Activated CD4-positive, alpha-beta T cell treated with anti-CD3 and anti-CD28 coated beads, Interleukin-2, amount 10 ng/mL, durations not matched to agents 24 days and 14 days (primary cell): ENCODE results near the gene FAM117B. TPM values are rescaled to one million over a fixed set of nuclear protein-coding genes. Genes with fewer than 3 reads are reported as not detected.

ENCODE experiments used
- DNase-seq: peaks from one replicate; pipeline ENCODE4 v3.0.0; 2022
- H3K27ac Mint-ChIP-seq: one replicate; pipeline ENCODE4 v1.8.0; 2022; ENCODE audit warnings: mild to moderate bottlenecking, mixed read lengths
- H3K27me3 Mint-ChIP-seq: one replicate; pipeline ENCODE4 v1.8.0; 2022; ENCODE audit warnings: mixed read lengths
- H3K36me3 Mint-ChIP-seq: one replicate; pipeline ENCODE4 v1.8.0; 2022; ENCODE audit warnings: low read depth, mild to moderate bottlenecking, mixed read lengths
- H3K4me1 Mint-ChIP-seq: one replicate; pipeline ENCODE4 v1.8.0; 2021; ENCODE audit warnings: mixed read lengths
- H3K4me3 Mint-ChIP-seq: one replicate; pipeline ENCODE4 v1.8.0; 2022; ENCODE audit warnings: mild to moderate bottlenecking, moderate library complexity, mixed read lengths
- H3K9me3 Mint-ChIP-seq: one replicate; pipeline ENCODE4 v1.8.0; 2021; ENCODE audit warnings: mixed read lengths
- intact Hi-C: fragments of 100-400 bp; cut with micrococcal nuclease; formaldehyde crosslinking; loops from one replicate; pipeline ENCODE4 v1.15.1; 2023
- total RNA-seq: library from RNA; stranded (reverse); gene quantifications from 2 replicates; pipeline ENCODE4 v1.2.3, GENCODE V29; 2022

FAM117B gene
- total RNA-seq, 1 donor from 2014 or later = 14.5 TPM

DNA sequence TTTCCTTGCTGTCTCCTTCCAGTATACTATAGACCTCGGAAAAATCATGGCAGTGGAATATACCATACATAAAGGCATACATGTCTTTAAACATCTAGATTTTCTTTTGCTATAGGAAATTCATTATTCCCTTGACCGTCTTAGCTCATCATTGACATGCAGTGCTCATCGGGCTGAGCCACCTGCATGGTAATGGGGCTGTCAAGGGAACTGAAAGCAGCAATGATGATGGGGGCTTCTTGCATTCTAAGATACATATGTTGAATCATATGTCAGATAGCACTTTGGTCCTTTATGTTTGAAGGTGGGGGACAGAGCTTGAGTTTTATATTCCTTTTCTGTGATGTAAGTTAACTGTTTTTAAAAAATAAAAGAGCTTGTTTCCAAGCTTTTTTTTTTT, 130.2 kb downstream of the FAM117B start:
- DNase-seq = no peak
- Mint-ChIP-seq H3K36me3 (peaks cover 30% of the 10 kb centered on the region), H3K4me3 (no peak overlapping the region), H3K27me3 (no peaks in the 10 kb centered on the region), H3K27ac (no peak overlapping the region), H3K9me3 (peaks cover 8% of the 10 kb centered on the region), H3K4me1 (peaks cover 27% of the 10 kb centered on the region)
- intact Hi-C loops = loop anchor here (5.0 to 10.0 kb wide), 2 partner anchors 123 to 180 kb away; no protein-coding TSS in a partner anchor

DNA sequence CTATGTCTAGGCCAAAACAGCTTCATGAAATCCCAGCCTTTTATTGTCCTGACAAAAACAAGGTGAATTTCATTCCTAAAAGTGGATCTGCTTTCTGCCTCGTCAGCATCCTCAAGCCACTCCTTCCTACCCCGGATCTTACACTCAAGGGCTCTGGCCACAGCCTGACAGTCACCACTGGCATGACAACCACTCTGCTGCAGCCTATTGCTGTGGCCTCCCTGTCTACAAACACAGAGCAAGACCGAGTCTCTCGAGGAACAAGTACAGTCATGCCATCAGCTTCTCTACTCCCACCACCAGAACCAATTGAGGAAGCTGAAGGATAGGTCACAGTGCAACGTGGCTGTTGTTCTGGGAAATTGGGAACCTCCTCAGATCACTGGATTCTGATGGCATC, 130.7 kb downstream of the FAM117B start:
- peaks cover 27% of the 10 kb centered on the region for H3K36me3 Mint-ChIP-seq
- no peak overlapping the region for H3K4me3 Mint-ChIP-seq
- H3K27ac Mint-ChIP-seq = no peak overlapping the region
- no peaks in the 10 kb centered on the region for H3K27me3 Mint-ChIP-seq
- peaks cover 8% of the 10 kb centered on the region for H3K9me3 Mint-ChIP-seq
- DNase-seq = no peak
- H3K4me1 Mint-ChIP-seq = peaks cover 25% of the 10 kb centered on the region
- intact Hi-C loops = loop anchor here (10.0 kb wide), 1 partner anchor 181 kb away; no protein-coding TSS in a partner anchor

DNA sequence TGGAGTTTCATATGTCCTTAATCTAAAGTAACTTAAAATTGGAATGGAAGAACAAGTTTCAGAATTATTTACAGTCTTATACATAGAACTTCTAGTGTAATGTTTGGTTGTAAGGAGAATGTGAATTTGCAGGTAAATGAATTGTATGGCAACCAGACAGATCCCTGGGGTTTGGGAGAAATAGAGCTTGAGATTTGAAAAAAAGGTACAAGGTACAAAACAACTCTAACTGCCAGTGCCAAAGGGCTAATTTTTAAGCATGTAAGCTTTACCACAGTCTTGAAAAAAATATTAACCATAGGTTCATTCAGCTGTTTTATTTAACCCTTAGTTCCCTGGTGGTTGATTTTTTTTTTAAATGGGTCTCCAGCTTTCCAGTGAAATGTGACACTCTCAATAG, 133.5 kb downstream of the FAM117B start:
- no peak for DNase-seq
- intact Hi-C loops = loop anchor here (10.0 kb wide), 1 partner anchor 183 kb away; no protein-coding TSS in a partner anchor

DNA sequence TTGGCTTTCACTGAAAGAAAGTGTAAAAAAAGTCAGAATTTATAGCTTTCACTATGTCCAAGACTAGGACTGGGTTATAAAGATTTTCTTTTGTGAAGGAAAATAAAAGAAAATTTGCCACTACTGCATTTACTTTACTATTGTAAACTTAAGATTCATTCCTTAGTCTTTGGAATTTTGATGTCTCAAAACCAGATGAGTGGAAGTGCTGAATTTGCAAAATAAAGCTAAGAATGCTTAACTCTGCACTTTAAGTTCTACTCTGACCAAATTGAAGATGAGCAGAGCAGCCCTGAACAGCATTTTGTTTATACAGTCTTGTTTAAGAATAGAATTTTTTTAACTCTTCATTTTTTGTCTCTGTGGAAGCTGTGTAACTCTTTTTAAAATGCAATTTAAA, 134.4 kb downstream of the FAM117B start:
- no peaks in the 10 kb centered on the region for H3K4me1 Mint-ChIP-seq
- H3K27ac Mint-ChIP-seq = no peak overlapping the region
- H3K9me3 Mint-ChIP-seq = no peaks in the 10 kb centered on the region
- no peak overlapping the region for H3K4me3 Mint-ChIP-seq
- H3K27me3 Mint-ChIP-seq = no peaks in the 10 kb centered on the region
- intact Hi-C loops = loop anchor here (10.0 kb wide), 1 partner anchor 184 kb away; no protein-coding TSS in a partner anchor
- DNase-seq = no peak
- H3K36me3 Mint-ChIP-seq = peaks cover 15% of the 10 kb centered on the region

More for the DNA sequence above, 133.5 kb downstream of the FAM117B start:
- peaks cover 6% of the 10 kb centered on the region for H3K4me1 Mint-ChIP-seq
- peaks cover 21% of the 10 kb centered on the region for H3K36me3 Mint-ChIP-seq
- no peak overlapping the region for H3K4me3 Mint-ChIP-seq
- no peaks in the 10 kb centered on the region for H3K27me3 Mint-ChIP-seq
- H3K27ac Mint-ChIP-seq = no peak overlapping the region
- peaks cover 7% of the 10 kb centered on the region for H3K9me3 Mint-ChIP-seq

DNA sequence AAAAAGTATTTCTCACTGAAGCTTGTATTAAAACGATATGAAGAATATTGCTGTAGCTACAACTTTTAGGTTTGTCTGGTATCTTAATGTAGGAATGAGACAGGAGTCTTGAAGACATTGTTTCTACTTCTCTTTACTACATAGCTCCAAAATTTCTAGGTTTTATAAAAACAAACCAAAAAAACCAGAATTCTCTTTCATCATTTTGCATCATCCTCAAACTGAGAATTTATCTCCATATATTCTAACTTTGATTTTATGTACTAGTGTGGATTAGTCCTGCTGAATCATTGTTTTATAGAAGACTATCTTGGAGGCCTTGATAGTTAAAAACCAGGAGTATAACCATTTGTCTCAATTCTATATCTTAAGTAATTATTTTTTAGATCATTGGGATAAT, 136.6 kb downstream of the FAM117B start:
- no peak overlapping the region for H3K27ac Mint-ChIP-seq

DNA sequence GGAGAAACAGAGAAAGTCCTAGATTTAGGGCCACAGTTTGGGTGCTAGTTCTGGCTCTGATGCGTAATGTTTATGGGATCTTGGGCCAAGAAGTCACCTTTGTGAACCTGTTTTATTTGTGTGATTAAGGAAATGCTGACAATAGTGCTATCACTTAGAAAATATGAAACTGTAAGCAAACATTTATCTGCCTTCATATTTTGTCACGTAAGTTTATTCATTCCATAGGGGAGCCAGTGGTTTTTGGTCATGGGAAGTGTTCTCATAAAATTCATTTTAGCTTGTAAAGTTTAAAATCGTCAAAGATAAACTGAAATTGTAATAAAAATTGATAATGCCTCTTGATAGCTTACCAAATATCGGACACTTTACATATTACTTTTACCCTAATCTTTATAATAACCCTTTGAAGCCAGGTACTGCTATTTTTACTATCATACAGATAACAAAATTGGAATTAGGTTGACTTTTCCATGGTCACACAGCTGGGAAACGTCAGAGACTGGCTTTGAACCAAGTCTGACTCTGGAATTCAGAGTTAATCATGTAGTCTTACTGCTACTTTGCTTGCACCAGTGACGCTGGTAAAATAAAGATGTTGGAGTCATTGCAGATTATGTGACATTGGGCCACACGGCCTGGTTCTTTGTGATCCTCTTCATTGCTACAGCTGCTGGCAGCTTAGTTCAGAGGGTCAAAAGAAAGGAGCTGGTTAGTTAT, 137.1 kb downstream of the FAM117B start:
- no peak overlapping the region for H3K27ac Mint-ChIP-seq
- H3K4me3 Mint-ChIP-seq = no peak overlapping the region

More for the DNA sequence above, 136.6 kb downstream of the FAM117B start:
- H3K36me3 Mint-ChIP-seq = peaks cover 13% of the 10 kb centered on the region
- no peaks in the 10 kb centered on the region for H3K4me1 Mint-ChIP-seq
- H3K27me3 Mint-ChIP-seq = no peaks in the 10 kb centered on the region
- intact Hi-C loops = no loop called here
- H3K4me3 Mint-ChIP-seq = no peak overlapping the region
- H3K9me3 Mint-ChIP-seq = no peaks in the 10 kb centered on the region
- no peak for DNase-seq

DNA sequence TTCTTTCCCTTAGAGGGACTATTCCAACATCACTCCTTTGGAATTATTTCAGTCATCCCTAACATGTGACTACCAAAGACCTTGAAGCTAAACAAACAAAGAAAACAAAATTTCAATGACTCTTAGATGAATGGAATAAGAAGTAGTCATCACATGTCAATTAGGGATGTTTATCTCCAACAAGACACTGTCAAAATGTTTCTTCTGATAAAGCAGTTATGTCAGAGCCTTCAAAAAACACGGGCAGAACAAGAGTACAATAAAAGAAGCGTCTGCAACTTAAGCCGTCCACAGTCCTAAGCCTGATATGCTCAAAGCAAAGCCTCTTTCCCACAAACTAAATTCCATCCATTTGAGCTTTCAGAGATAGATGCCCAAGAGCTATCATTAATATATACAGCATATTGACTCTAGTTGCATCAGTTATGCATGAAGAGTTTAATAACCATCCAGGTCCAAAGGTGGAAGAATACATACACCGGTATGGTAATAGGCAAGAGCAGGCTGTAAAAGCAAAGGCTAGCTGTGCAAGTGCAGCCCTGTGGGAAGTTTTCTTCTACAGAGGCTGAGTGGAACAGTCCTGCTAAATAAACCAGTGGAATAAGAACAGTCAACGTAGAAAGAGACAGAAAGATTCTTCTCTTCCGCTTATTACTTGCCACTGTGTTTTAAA, 138.7 kb downstream of the FAM117B start:
- Mint-ChIP-seq H3K27me3 (no peaks in the 10 kb centered on the region), H3K4me3 (no peak overlapping the region), H3K9me3 (no peaks in the 10 kb centered on the region), H3K4me1 (no peaks in the 10 kb centered on the region), H3K27ac (no peak overlapping the region), H3K36me3 (peaks cover 18% of the 10 kb centered on the region)
- intact Hi-C loops = no loop called here
- DNase-seq = no peak

More for the DNA sequence above, 137.1 kb downstream of the FAM117B start:
- peaks cover 13% of the 10 kb centered on the region for H3K36me3 Mint-ChIP-seq
- no peaks in the 10 kb centered on the region for H3K27me3 Mint-ChIP-seq
- H3K4me1 Mint-ChIP-seq = no peaks in the 10 kb centered on the region
- intact Hi-C loops = no loop called here
- no peak for DNase-seq
- no peaks in the 10 kb centered on the region for H3K9me3 Mint-ChIP-seq

DNA sequence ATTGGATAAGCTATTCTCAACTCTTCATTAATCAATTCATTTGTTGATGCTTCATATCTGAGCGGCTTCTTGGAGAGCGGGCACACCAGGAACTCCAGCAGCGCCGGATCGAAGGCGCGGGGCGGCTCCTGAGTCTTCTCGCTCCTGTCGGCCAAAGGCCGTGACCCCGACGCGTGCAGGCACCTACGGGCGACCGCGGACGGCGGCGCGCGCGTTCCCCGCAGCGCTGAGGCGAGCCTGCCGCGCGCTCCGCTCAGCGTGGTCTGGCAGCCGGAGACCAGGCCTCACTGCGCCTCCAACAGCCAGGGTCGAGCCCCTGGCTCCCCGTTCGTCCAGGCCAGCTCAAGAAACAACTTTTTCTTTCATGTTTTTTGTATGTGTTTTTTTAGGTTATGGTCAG, 139.3 kb downstream of the FAM117B start:
- Mint-ChIP-seq H3K4me1 (no peaks in the 10 kb centered on the region), H3K27me3 (no peaks in the 10 kb centered on the region), H3K4me3 (no peak overlapping the region), H3K9me3 (no peaks in the 10 kb centered on the region), H3K27ac (no peak overlapping the region), H3K36me3 (peaks cover 20% of the 10 kb centered on the region)
- intact Hi-C loops = no loop called here
- no peak for DNase-seq

DNA sequence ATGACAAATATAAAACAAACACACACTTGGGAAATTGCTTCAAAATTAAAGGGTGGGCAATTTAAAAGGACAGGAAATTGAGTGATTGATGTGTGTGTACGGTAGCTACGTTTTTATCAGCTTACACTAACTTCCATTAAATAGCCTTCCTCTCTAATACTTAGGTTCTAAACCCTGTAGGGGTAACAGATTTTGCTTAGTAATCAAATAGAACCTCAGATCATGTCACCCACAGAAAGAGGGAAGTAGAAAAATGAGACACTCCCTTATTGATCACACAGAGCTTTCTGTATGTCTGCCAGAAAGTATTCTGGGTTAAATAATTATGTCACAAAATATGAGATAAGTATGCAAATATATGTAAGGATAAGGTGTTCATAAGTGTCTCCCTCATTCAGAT, 143.4 kb downstream of the FAM117B start:
- H3K27me3 Mint-ChIP-seq = no peaks in the 10 kb centered on the region
- peaks cover 27% of the 10 kb centered on the region for H3K36me3 Mint-ChIP-seq

DNA sequence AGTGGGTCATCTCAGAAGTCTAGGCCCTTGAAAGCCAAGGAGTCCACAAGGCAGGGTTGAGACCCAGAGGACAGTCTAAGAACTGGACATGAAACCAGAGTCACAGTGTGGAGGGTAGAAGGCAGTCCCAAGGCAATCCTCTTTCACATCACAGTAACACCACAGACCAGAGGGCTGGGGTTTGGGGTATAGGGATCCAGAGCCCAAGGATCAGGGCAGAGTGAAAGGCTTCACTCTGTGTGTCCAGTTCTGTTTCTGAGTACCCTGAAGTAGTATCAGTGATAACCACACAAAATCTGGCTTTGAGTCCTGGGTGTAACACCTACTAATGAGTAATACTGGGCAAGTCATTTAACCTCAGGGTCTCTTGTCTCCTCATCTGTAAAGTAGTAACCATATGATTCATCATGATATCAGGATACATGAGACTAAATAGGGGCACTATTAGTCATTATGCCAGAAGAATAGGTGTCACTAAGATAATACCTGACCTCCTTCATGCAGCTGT, 145.8 kb downstream of the FAM117B start:
- Mint-ChIP-seq H3K36me3 (peaks cover 21% of the 10 kb centered on the region), H3K9me3 (no peaks in the 10 kb centered on the region), H3K27me3 (no peaks in the 10 kb centered on the region), H3K27ac (no peak overlapping the region), H3K4me3 (no peak overlapping the region), H3K4me1 (peaks cover 5% of the 10 kb centered on the region)
- intact Hi-C loops = loop anchor here (1.0 kb wide), 1 partner anchor 80 kb away; no protein-coding TSS in a partner anchor
- DNase-seq = no peak

More for the DNA sequence above, 143.4 kb downstream of the FAM117B start:
- intact Hi-C loops = no loop called here
- DNase-seq = no peak
- Mint-ChIP-seq H3K4me3 (no peak overlapping the region), H3K9me3 (no peaks in the 10 kb centered on the region), H3K4me1 (peaks cover 5% of the 10 kb centered on the region), H3K27ac (no peak overlapping the region)

DNA sequence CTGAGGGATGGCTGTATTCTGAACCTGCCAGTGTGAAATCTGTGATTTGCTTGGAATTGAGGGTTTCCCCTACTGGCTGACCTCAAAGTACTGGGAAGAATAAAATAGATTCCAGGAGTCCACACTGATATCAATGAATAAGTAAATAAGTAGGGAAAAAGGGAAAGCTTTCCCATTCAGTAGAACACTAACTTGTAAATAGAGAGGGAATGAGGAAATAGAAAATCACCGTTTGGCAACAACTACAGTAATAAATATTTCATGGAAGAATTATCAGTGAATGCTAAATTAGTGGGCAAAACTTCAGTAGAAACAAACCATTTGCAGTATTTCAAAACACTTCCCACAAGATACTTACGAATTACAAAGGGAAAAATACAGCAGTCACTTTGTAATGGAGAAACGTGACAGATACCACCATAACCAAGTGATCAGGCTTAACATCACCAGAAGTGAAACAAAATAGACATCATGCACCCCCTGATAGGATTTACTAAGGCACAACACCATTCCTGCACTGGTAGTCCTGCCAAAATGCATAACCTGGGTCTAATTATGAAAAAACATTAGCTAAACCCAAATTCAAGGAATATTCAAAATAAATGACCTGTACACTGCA, 148.3 kb downstream of the FAM117B start:
- H3K27me3 Mint-ChIP-seq = no peaks in the 10 kb centered on the region
- intact Hi-C loops = no loop called here
- peaks cover 5% of the 10 kb centered on the region for H3K4me1 Mint-ChIP-seq
- no peak overlapping the region for H3K27ac Mint-ChIP-seq
- DNase-seq = no peak
- peaks cover 29% of the 10 kb centered on the region for H3K36me3 Mint-ChIP-seq
- H3K4me3 Mint-ChIP-seq = no peak overlapping the region
- no peaks in the 10 kb centered on the region for H3K9me3 Mint-ChIP-seq

DNA sequence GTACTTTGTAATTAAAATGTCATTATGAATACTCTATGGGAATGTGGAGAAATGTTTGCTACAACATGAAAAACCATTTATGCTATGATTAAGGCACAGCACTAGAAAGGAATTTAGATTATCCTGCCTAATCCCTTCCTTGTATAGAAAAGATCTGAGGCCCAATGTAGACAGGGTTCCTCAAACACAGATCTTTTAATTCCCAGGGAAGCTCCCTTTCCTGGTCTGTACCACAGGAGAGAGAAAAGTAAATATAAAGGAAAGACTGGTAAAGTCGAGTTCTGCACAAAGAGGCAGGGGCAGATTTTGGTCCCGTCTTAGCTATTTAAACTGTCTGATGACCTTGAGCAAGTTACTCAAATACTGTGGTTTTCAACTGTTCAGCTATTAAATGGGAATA, 152.1 kb downstream of the FAM117B start:
- Mint-ChIP-seq H3K27me3 (no peaks in the 10 kb centered on the region), H3K27ac (no peak overlapping the region), H3K4me1 (no peaks in the 10 kb centered on the region), H3K4me3 (no peak overlapping the region), H3K36me3 (peaks cover 25% of the 10 kb centered on the region), H3K9me3 (no peaks in the 10 kb centered on the region)
- intact Hi-C loops = no loop called here
- DNase-seq = no peak

DNA sequence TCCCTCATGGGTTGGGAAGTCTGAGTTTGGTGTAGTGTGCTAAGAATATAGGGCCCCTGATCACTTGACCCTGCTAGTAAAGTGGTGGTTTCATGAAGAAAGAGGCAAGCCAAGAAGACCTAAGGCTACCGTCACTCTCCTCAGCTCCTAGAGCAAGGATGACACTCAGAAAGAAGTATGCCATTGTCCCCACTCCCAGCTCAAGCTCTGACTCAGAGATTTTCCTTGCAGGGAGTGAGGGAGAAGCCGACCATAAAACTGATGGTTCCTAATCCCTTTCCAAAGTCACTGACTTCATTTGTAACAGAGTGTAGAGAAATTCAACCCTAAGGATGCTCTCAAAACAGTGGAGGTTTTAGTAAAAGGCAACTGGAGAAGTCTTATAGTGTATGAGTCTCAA, 155.9 kb downstream of the FAM117B start:
- no peaks in the 10 kb centered on the region for H3K27me3 Mint-ChIP-seq
- H3K4me3 Mint-ChIP-seq = no peak overlapping the region
- no peaks in the 10 kb centered on the region for H3K4me1 Mint-ChIP-seq
- no peaks in the 10 kb centered on the region for H3K9me3 Mint-ChIP-seq
- H3K36me3 Mint-ChIP-seq = peaks cover 22% of the 10 kb centered on the region
- no peak overlapping the region for H3K27ac Mint-ChIP-seq
- DNase-seq = no peak
- intact Hi-C loops = no loop called here

DNA sequence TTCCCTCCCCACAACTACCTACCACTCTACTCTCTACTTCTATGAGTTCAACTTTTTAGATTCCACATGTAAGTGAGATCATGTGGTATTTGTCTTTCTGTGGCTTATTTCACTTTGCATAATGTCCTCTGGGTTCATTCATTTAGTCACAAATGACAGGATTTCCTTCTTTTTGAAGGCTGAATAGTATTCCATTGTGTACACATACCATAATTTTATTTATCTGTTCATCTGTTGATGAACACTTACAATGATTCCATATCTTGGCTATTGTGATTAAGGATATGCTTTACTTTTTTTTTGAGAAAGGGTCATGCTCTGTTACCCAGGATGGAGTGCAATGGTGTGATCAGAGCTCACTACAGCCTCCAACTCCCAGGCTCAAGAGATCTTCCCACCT, 163.2 kb downstream of the FAM117B start:
- Mint-ChIP-seq H3K4me3 (no peak overlapping the region), H3K4me1 (no peaks in the 10 kb centered on the region), H3K36me3 (peaks cover 9% of the 10 kb centered on the region), H3K9me3 (peaks cover 6% of the 10 kb centered on the region), H3K27ac (no peak overlapping the region), H3K27me3 (no peaks in the 10 kb centered on the region)
- no peak for DNase-seq
- intact Hi-C loops = no loop called here
